Common myeloid progenitor, CD34-positive (primary cell): ENCODE data around the gene ERMARD.

Experiments used
- CTCF ChIA-PET: fragments of 350-600 bp; sonication (Branson Sonifier 250); formaldehyde crosslinking; loops from one replicate; lab custom pipeline; 2021; ENCODE audit warnings: antibody characterized with exemption; lab: Charles Lee
- POLR2A ChIA-PET: fragments of 350-600 bp; sonication (Branson Sonifier 250); formaldehyde crosslinking; loops from one replicate; lab custom pipeline; 2021; ENCODE audit warnings: antibody characterized with exemption; lab: Charles Lee
- DNase-seq, 3 donors: peaks; one replicate each; pipeline versions ENCODE4 v3.0.0 to v3.0.0-alpha.2; 2013
- H3K27ac ChIP-seq, 2 experiments: 1 replicate in 1 of 2; 2 replicates in 1 of 2; pipeline ENCODE4 v1.7.0; 2013; ENCODE audit warnings: inconsistent platforms in 2 of 2, low read length in 2 of 2, mild to moderate bottlenecking in 2 of 2, low read depth in 1 of 2, moderate library complexity in 1 of 2; ENCODE audit not compliant: severe bottlenecking in 2 of 2, insufficient read depth in 1 of 2, poor library complexity in 1 of 2
- H3K27me3 ChIP-seq, 5 experiments: replicated peaks in 2 of 5; 1 replicate in 3 of 5; 2 replicates in 2 of 5; pipeline versions ENCODE4 v1.6.1 to v1.7.0; 2013; ENCODE audit warnings: low read length in 4 of 5, mild to moderate bottlenecking in 2 of 5, moderate library complexity in 2 of 5, inconsistent platforms in 1 of 5; ENCODE audit not compliant: insufficient read depth in 5 of 5, control insufficient read depth in 4 of 5
- H3K36me3 ChIP-seq, 4 experiments: 1 replicate in 2 of 4; 2 replicates in 2 of 4; pipeline versions ENCODE4 v1.6.1 to v1.7.0; 2013; ENCODE audit warnings: low read length in 3 of 4, control low read depth in 1 of 4, mild to moderate bottlenecking in 1 of 4; ENCODE audit not compliant: control insufficient read depth in 4 of 4, insufficient read depth in 4 of 4
- H3K4me1 ChIP-seq, 4 experiments: 1 replicate in 3 of 4; 2 replicates in 1 of 4; pipeline versions ENCODE4 v1.6.1 to v1.7.1; 2013; ENCODE audit warnings: low read length in 3 of 4, mild to moderate bottlenecking in 3 of 4, control low read depth in 1 of 4, inconsistent platforms in 1 of 4, moderate library complexity in 1 of 4; ENCODE audit not compliant: control insufficient read depth in 4 of 4, insufficient read depth in 4 of 4; ENCODE audit errors: control extremely low read depth in 1 of 4
- H3K4me3 ChIP-seq, 7 experiments: 1 replicate in 4 of 7; 2 replicates in 3 of 7; pipeline versions ENCODE4 v1.5.1 to v1.7.0; 2013; ENCODE audit warnings: mild to moderate bottlenecking in 7 of 7, low read length in 6 of 7, moderate library complexity in 6 of 7, inconsistent platforms in 2 of 7, low read depth in 2 of 7, control low read depth in 1 of 7; ENCODE audit not compliant: insufficient read depth in 4 of 7, control insufficient read depth in 1 of 7; ENCODE audit errors: extremely low read depth in 1 of 7
- H3K9me3 ChIP-seq, 5 experiments: 1 replicate in 4 of 5; 2 replicates in 1 of 5; pipeline versions ENCODE4 v1.6.1 to v1.7.1; 2013; ENCODE audit warnings: low read length in 4 of 5, mild to moderate bottlenecking in 2 of 5, inconsistent platforms in 1 of 5, low read depth in 1 of 5, moderate library complexity in 1 of 5; ENCODE audit not compliant: control insufficient read depth in 4 of 5, insufficient read depth in 2 of 5; ENCODE audit errors: control extremely low read depth in 1 of 5
- WGBS: methylation state at CpG from one replicate; pipeline ENCODE4 v1.1.5; 2013; ENCODE audit not compliant: insufficient coverage; 5-methylcytosine and 5-hydroxymethylcytosine counted together

Gene ERMARD

DNA sequence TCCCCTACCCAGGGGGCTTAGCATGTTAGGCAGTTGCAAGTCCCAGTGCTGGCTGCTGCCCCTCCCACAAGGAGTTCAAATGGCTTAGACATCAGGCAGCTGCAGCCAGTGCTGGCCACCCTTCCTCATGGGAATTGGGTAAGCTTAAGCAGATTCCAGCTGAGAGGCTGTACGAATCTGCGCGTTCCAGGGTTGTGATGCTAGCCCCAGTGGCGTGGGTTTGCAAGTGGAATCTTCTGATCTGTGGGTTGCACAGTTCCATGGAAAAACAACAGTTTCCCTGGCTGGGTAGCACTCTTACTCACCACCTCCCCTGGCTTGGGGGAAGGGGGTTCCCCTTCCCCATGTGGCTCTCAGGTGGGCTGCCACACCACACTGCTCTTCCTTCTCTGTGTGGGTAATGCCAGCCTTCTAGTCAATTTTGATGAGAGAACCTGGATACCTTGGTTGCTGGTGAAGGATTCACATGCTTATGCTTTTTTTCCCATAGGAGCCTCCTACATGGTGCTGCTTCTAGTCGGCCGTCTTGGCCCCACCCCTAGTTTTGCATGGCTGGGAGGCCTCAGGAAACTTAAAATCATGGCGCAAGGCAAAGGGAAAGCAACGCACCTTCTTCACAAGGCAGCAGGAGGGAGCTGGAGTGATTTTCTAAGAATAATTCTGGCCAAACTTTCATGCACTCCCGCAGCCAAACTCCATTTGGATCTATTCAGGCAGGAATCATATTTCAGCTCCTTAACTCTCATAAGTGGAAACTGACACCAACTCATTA lies 13.0 kb upstream of the ERMARD start:
- no peak for DNase-seq
- H3K4me1 ChIP-seq: no peaks in the 10 kb centered on the region
- H3K36me3 ChIP-seq: no peaks in the 10 kb centered on the region
- ChIA-PET CTCF (no interaction called here), POLR2A (no interaction called here)
- H3K27me3 ChIP-seq: no peaks in the 10 kb centered on the region
- no peak overlapping the region for H3K27ac ChIP-seq
- no peak overlapping the region for H3K4me3 ChIP-seq
- H3K9me3 ChIP-seq: no peaks in the 10 kb centered on the region
- WGBS: 95% methylated on average over 7 of the region's 9 CpGs

- Histone ChIP-seq H3K4me3 (no peak overlapping the region), H3K27me3 (no peaks in the 10 kb centered on the region), H3K36me3 (no peaks in the 10 kb centered on the region), H3K9me3 (no peaks in the 10 kb centered on the region), H3K27ac (no peak overlapping the region), H3K4me1 (no peaks in the 10 kb centered on the region)
- ChIA-PET CTCF (no interaction called here), POLR2A (no interaction called here)
- no CpG with 5 or more reads among the region's 2 CpGs for WGBS
- no peak for DNase-seq
Observed at GRCh38 chr6:169738976-169739529, 12.4 kb upstream of the ERMARD start.

DNA sequence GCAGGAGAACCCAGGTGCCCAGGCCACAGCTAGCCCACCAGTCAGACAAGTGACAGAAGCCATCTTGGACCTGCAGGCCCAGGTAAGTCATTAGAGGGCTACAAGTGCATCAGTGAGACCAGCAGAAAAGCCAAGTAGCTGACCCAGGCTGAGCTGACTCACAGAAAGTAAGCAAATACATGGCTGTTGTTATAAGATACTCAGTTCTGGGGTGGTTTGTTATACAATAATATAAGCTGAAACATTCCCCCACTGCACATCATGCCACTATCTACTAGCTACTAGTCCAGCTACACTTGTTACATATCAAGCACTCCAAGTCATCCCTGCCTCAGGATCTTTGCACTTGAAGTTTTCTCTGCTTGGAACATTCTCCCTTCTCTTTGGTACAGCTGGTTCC lies 10.1 kb upstream of the ERMARD start:
- ChIA-PET CTCF (interaction anchor here (0.6 to 1.4 kb wide), 5 partner anchors 9 to 818 kb away, joined by 3 to 4 read pairs (median 3); no protein-coding TSS in a partner anchor), POLR2A (no interaction called here)
- Histone ChIP-seq H3K9me3 (peaks cover 0 to 4% (median 2%) of the 10 kb centered on the region in 5 experiments), H3K27me3 (no peaks in the 10 kb centered on the region), H3K36me3 (no peaks in the 10 kb centered on the region), H3K27ac (no peak overlapping the region), H3K4me3 (no peak overlapping the region), H3K4me1 (no peaks in the 10 kb centered on the region)
- no peak for DNase-seq

- Histone ChIP-seq H3K4me1 (peaks cover 2 to 7% (median 6%) of the 10 kb centered on the region in 4 experiments), H3K27me3 (no peaks in the 10 kb centered on the region), H3K27ac (no peak overlapping the region), H3K36me3 (peaks cover 0 to 3% (median 0%) of the 10 kb centered on the region in 4 experiments), H3K9me3 (peaks cover 0 to 9% (median 3%) of the 10 kb centered on the region in 5 experiments), H3K4me3 (no peak overlapping the region)
- WGBS: 85% methylated on average over 2 of the region's 3 CpGs
- POLR2A ChIA-PET: no interaction called here
- no peak for DNase-seq
- CTCF ChIA-PET: no interaction called here
Observed at GRCh38 chr6:169745405-169745804, 6.0 kb upstream of the ERMARD start.

DNA sequence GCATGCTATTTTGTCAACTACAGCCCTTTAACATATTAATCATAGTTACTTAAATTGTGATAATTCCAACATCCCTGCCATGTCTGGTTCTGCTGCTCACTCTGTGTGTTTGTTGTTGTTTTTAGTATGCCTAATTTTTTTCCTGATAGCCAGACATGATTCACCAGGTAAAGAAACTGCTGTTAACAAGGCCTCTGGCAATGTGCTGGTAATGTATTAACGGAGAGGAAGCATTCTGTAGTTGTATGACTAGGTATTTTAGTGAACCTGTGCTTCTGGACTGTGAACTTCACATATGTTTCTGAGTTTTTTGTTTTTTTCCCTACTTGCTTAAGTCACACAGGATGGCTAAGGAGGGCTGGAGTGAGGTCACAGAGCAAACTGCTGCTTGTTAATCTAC lies 4.9 kb upstream of the ERMARD start:
- 100% methylated on average over 1 of the region's 1 CpG for WGBS

GRCh38 chr6:169752074-169752623 lies 727 bp downstream of the ERMARD start:
- CTCF ChIA-PET: interaction anchor here (0.8 to 1.6 kb wide), 5 partner anchors 25 to 79 kb away, joined by 3 to 6 read pairs (median 3); no protein-coding TSS in a partner anchor
- no peak for DNase-seq

More for the DNA sequence above, 4.9 kb upstream of the ERMARD start:
- Histone ChIP-seq H3K4me1 (peaks cover 2 to 13% (median 12%) of the 10 kb centered on the region in 4 experiments), H3K36me3 (peaks cover 0 to 3% (median 0%) of the 10 kb centered on the region in 4 experiments), H3K27ac (no peak overlapping the region), H3K27me3 (no peaks in the 10 kb centered on the region), H3K9me3 (peaks cover 0 to 9% (median 3%) of the 10 kb centered on the region in 5 experiments), H3K4me3 (no peak overlapping the region)
- ChIA-PET POLR2A (no interaction called here), CTCF (interaction anchor here (1.5 kb wide), 1 partner anchor 86 kb away, joined by 4 read pairs; no protein-coding TSS in a partner anchor)
- DNase-seq: no peak

More at GRCh38 chr6:169752074-169752623, 727 bp downstream of the ERMARD start:
- POLR2A ChIA-PET: interaction anchor here (0.7 to 2.4 kb wide), 3 partner anchors 28 to 98 kb away, joined by 3 to 13 read pairs (median 7); partner anchors contain the start of genes C6orf120, PHF10 and WDR27
- Histone ChIP-seq H3K27me3 (no peaks in the 10 kb centered on the region), H3K4me1 (peaks cover 10 to 25% (median 19%) of the 10 kb centered on the region in 4 experiments), H3K27ac (peak overlapping the region; percentile 94 to 97), H3K36me3 (peaks cover 4 to 12% (median 5%) of the 10 kb centered on the region in 4 experiments), H3K4me3 (peak overlapping the region; percentile 78 to 96 (median 91)), H3K9me3 (peaks cover 0 to under 1% (median 0%) of the 10 kb centered on the region in 5 experiments)
- WGBS: 15% methylated on average over 19 of the region's 19 CpGs
